Stimulated activated CD8-positive, alpha-beta memory T cell treated with anti-CD3 and anti-CD28 coated beads, Interleukin-7, amount 100 ng/mL, for 1 hour (primary cell): ENCODE measurements around the gene KCTD10.
"Not testable (repeated sequence)": the region's sequence is repeated elsewhere in the genome, so short reads cannot be mapped to it uniquely, and the experiment has no call there.

ENCODE experiments used
- DNase-seq, 2 donors: peaks; one replicate each; pipeline ENCODE4 v3.0.0-alpha.2; 2020; ENCODE audit warnings: low read depth in 2 of 2

The KCTD10 gene

DNA sequence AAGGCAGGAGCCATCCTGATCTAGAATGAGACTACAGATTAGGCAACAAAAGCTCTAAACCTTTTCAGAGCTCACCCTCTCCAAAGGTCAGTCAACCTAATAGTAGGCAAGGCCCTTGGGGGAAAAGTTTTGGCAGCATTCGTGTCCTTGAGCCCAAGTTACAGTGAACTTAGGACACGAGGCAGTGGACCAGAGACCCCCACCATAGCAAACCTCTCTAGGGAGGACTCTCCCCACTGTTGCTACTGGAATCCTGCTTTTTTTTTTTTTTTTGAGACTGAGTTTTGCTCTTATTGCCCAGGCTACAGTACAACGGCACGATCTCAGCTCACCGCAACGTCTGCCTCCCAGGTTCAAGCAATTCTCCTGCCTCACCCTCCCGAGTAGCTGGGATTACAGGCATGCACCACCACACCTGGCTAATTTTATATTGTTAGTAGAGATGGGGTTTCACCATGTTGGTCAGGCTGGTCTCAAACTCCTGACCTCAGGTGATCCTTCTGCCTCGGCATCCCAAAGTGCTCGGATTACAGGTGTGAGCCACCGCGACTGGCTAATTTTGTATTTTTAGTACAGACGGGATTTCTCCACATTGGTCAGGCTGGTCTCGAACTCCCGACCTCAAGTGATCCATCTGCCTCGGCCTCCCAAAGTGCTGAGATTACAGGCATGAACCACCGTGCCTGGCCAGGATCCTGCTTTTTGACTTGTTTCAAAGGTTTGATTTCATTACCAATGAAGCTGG, 3.4 kb downstream of the KCTD10 start:
- DNase-seq, result not testable (repeated sequence)

DNA sequence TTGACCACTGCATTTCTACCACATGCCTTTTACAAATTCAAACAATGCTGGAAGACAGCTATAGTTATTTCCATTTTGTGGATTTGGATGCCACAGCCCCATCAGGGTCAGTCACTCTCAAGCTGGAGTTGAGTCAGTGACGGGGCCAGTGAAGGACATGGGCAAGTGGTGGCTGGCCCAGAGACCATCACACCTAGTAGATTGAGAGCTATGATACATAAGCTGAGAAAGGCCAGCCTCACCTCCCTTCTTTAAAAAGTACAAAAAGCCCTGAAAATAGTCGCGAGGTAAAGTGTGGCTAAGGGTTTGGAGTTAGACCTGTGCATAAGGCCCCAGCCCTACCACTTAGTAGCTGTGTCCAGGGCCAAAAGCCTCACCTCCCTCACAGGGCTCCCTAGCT, 4.1 kb downstream of the KCTD10 start:
- no peak for DNase-seq

DNA sequence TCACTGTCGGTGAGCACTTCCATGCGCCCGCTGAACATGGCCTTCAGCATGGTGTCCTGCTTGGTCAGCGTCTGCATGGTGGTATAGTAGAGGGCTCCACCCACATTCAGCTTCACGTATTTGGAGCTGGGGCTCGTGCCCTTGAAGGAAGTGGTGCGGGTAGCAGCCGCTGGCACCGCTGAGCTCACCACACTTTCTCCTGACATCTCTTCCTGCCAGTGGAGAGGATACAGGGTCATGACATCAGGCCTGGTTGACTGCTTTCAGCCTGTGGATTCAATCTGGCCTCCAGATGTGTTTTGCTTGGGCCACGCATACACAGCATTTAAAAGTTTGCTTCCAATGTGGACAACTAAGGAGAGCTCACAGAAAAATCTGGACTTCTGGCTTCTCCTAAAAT, 7.6 kb downstream of the KCTD10 start:
- no peak for DNase-seq

DNA sequence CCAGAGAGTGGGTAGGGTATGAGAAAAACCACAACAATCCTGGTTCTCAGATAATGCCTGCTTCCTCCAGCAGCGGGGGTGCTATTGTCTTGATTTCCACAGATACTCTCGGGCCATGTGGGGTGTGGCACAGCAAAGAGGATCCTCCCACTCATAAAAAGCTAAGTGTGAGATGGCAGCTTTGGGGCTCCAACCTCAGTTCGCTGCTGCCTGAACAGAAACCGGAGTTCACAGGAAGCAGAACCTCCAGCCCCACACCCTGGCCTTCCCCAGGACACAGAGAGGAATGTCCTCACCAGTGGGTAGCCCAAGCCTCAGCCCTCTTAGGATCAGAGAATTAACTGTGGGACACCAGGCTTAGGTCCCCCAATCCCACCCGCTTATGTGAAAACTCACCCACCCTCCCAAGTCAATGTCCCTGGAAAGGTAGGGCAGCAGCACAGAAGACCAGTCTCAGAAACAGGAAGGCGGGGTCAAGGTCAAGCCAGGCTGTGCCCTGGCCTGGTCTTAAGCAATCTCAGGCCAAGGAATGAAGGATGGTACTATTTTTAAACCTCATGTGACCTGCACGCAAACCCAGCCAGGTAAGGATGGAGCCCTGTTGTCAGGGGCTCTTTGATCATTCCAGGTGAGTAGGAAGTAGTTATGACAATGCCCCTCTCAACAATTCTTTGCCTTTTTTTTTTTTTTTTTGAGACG, 9.0 kb downstream of the KCTD10 start:
- no peak for DNase-seq

DNA sequence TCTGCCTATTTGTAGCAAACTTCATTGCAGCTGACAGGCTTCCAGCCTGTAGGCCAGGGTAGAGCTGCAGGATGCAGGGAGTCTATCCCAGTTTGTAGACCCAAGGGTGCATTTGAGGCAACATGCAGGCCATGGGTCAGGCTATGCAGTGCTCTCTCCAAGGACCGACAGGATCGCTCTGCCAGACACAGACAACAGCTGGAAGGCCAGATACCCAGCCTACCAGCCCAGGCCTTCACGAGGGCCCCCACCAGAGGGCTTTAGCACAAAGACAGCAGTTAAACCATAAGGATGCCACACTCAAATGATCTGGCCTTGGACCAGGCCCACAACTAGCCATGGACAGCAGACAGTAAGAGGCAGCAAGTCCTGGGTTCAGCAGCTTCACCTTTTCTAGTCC, 10.3 kb downstream of the KCTD10 start:
- no peak for DNase-seq

DNA sequence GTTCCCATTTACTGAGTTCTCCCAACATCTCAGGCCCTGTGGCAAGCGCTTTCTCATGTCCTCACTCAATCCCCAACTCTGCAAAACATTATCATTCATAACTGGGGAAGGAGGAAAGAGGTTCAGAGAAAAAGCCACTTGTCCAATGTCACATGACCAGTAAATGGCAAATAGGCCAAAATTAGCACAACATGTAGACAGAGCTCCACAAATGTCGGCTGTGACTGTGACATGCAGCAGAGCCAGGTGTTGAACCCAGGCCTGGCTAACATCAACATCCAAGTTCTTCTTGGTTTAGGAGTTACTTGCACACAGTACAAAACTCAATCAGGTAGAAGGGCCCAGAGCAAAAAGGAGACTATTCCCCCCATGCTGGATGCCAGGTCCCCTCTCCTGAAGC, 10.8 kb downstream of the KCTD10 start:
- no peak for DNase-seq

DNA sequence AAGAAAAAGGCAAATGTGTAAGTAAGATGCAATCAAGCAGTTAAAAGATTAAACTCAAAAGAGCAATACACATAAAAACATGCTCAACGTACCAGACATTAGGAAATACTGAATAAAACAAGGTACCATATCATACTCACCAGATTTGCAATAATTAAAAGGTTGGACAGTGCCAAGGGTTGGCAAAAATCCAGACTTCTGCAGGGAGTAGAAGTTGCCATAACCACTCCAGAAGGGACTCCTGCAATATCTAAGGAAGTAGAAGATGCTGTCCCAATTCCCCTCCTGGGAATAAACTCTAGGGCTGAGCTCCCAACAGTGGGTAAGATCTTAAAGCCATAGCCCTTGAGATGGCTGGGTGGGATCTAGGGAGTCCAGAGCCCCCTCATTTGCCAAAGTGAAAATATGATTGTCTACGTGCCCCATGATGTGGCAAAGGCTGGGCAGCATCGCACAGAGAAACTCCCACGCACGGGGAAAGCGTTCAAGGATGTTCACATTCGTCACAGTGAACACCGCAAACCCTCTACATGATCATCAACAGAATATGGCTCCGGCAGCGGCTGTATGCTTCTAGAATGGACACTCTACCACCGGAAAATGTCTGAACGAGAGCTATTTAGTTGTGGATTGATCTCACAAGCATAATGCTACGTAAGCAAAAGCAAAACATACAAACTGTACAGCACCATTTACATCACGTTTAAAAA, 12.3 kb downstream of the KCTD10 start:
- DNase-seq, result no peak

DNA sequence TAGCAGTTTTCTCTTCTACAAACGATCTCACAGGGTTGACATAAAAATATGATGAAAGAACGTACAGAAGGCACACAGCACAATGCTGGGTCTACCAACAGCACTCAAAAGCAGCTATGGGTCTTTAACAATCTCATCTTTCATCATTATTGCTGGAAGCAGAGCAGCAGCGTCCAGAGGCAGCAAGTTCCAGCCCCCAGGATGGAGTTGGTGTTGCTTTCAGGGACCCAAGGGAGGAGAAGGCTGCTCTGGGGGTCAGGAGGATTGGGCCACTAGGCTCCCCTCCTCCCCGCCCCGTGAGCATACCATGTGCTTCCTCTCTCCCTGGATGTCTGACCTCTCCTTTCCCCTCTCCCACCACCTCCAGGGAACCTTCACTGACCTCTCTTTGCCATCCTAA, 13.3 kb downstream of the KCTD10 start:
- no peak for DNase-seq

DNA sequence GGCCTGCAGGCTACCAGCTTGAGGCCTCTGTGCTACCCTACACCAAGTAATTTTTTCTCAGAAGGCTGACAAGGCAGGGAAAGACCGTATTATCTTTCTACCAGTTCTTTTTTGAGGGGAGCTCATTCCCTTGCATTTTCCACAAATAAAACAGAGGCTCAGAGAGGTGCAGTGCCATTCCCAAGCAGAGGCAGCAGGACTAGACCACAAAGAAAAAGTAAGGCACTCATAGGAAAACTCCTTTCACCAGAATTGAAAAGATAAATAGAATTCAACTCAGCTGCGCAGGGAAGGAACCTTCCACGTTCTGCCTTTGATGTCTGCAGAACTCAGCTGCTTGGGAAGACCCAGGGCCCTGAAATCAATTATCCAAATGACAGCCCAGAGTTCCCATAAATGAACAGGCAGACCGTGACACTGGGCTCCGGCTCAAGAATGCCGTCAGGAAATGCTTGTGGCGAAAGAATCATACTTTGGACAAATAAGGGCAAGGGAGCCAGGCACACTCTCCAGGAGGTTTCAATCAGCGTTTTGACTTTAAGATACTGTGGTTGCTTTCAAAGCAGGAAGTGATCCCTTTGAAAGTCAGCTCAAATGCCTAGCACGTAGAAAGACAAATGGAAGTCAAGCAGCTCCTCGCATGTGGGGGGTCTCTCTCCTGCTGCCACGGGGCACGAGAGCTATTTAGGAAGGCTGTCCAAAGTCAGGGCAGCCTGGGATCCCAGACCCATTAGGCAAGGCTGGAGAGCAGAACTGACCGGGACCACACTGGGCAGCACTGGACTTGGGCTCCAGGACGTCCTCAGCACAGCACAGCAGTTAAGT, 14.0 kb downstream of the KCTD10 start:
- no peak for DNase-seq

DNA sequence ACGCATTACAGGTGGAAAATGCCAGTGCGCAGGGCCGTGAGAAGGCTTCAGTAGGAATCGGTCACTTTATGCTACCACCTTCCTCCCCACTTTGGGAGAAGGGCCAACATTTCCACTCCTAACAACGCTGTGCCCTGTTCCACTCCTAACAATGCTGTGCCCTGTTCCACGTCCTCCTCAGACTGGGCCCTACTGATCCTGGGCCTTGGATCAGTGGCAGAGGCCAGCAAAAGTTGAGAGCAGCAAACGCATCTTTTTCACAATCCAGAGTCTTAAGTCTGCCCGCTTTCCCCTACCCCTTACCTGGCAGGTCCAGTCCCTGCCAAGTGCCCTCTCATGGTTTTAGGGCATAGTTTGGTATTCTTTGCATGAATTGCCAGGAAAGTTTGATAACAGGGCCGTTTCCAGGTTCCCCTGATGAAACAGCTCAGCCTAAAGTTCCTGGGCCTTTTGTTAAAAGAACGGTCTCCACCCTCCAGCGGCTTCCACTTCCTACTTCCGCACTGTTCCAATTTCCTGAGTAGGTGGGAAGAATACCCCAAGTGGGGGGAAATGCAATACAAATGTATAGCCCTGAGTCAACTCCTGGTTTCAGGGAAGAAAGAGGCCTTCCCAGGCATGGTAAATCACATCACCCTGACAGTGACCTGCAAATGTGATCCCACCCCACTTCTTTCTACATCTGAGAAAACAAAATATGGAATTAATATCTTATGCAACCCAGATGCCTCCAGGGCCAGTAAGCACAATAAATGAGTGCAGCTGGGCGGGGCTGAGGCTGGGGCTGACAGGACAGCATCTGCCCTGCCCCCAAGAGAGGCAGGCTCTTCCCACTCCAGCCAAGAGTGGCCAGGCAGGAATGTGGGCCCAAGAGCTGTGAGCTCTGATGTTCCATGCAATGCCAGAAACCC, 15.0 kb downstream of the KCTD10 start:
- no peak for DNase-seq

DNA sequence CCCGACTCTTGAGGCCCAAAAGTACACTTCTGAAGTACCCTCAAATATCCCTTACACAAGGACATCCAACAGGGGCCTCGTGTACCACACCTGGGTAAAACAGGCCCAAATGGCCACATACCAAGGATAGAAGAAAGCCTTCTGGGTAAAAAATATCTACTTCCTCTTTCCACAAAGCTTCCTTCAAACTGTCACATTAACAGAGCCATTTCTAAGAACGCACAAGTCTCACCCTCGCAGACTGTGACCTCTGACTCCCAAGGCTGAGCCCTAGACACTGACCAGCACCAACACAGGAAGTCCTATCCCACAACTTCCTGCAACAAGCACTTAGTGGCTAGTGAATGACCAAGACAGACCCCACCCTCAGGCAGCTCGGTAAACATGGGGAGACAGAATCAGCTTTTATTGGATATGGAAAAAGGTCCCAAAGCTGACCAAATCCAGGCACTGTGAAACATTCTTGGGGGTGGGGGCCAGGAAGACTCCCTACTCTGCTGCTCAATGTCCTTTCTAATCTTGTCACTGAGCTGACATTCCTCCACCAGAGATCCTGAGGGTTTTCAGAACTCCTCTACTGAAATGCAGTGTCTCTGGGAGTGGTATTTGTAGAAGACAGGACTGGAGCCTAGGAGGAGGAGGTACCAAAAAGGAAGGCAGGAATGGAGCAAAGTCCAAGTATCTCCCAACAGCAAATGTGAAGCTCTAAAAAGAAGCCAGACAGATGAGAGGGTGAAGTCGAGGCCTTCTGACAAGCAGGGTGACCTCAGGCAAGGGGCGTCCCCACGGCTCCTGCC, 15.9 kb downstream of the KCTD10 start:
- DNase-seq, result no peak

DNA sequence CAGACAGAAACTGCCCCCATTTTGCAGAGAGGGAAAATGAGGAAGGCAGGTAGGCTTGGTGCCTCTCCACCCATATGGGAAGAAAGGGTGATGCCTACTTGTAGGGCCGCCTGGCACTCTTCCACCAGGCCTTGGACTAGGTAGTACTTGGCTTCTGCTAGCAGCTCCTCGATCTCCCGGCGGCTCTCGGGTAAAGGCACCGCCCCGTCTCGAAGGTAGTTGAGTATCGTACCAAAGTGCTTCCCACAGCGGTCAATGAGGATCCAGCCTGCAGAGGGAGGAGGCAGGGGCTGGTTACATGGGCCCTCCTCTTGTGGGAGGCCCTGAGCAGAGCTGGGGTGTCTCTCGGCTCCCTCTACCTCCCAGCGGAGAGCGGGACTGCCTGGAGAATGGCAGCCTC, 16.6 kb downstream of the KCTD10 start:
- no peak for DNase-seq

DNA sequence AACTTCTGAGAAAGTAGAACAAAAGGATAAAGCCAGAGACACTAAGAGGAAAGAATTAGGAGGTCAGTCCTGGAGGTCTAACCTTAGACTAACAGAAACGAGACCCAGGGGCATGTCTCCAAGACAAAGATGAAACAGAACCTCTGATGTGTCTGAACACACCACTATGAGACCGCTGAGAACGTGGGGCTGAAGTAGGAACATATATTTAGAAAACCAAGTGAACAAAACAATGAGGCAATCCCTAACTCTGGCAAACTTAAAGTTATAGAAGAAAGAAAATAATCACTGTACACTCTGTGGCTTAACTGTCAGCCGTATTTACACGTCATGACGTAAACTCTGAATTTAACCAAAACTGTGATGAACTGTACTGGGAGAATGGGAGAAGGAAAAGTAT, 17.9 kb downstream of the KCTD10 start:
- no peak for DNase-seq

DNA sequence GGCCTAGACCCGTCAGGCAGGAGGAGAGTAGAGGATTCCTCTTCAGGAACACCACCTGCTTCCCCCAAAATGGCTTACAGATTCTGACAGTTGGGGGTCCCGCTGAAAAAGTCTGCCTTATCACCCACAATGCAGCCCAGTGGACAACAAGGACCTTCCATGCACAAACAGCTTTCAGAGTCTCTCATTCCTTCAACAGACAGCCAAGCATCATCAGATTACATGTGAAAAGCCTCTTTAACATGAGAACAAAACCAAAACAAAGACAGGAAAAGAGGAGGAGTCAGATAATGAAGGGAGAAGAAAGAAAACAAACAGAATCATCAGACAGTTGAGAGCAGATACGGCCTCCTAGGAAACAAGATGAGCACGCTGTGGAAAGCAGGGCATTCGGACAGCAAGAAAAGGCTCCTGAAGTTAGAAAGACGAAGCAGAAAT, 18.3 kb downstream of the KCTD10 start:
- DNase-seq, result no peak

DNA sequence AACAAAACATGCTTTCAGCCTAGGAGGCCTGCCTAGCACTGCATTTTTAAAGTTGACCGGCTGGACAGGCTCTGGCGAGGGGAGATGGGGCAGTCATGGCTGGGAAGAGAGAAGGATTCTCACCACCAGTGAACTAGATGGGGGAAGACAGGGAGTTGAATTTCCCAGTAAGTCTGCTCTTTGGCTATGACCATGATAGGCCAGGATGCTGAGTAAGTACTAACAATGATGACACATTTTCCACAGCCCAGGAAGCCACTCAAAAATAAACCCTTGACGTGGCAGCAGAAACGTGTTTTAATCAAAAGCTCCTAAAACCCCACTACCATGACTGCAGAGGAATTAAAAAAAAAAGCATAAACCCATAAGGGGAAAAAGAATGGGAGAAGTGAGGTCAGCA, 19.0 kb downstream of the KCTD10 start:
- DNase-seq, result no peak

DNA sequence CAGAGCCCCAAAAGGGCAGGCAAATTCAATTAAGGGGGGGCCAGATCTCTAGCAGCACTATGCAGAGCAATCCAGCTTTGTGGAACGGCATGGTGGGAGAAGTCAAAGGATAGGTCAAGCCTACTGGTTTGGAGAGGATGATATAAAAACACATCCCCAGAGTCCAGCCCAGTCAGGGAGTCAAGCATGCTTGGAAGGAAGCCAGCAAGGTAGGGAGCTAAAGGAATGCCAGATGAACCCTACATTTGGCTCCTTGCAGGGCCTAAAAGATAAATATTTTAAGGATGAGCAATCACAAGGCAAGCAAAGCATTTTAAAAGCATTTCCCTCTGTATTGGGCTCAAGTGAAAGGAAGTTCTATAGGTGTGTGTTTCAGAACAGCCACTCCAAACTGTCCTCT, 21.4 kb downstream of the KCTD10 start:
- no peak for DNase-seq

DNA sequence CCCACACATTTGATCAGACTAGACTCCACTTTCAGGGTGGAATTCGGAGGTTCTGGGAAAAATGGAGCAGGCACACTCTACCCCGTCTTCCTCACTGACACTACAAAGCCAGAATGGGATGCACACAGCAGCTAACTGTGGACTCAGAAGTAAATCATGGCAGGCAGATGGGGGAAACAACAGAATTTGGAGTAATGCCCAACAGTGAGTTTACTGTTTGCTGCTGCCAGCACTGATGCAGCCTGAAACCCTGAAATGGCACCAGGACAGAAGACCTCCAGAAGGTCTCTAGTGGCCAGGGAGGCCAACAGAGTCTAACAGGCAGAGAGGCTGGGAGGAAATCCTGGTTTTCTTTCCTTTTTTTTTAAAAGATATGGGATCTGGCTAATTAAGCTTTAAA, 24.6 kb downstream of the KCTD10 start:
- DNase-seq, result no peak

DNA sequence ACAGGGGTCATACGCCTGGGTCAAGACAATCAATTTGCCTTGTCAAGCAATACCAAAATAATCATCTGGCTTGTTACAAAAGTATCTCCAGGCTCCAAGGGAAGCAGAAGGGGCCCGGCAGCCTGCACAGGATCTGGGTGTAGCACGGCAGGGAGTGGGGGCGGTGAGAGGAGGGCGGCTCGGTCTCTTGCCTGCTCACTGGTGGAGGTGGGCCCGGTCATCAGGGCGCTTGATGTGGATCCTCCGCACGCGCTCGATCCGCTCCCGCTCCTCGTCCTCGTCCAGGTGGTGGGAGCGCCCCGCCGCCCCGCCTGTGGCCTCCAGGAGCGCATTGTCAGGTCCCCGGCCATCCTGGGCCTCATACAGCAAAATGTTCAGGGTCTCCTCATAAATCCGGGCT, 25.7 kb downstream of the KCTD10 start:
- no peak for DNase-seq

DNA sequence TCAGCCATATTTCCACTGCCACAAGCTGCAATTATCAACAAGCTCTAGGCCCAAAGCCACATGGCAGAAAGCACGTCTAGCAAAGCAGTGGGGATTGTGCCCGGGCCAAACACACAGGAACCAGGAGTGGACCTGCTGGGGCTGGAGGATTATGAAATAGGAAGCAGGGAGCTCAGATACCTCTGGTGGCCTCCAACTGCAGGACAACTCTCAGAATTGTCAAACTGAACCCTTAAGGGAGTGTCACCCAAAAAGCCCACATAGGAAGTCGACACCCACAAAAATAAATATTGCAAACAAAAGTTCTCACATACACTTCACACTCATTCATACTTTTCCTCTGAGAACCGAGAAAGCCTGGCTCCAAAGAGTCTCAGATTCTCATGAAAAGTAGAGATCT, 26.1 kb downstream of the KCTD10 start:
- DNase-seq, result no peak

DNA sequence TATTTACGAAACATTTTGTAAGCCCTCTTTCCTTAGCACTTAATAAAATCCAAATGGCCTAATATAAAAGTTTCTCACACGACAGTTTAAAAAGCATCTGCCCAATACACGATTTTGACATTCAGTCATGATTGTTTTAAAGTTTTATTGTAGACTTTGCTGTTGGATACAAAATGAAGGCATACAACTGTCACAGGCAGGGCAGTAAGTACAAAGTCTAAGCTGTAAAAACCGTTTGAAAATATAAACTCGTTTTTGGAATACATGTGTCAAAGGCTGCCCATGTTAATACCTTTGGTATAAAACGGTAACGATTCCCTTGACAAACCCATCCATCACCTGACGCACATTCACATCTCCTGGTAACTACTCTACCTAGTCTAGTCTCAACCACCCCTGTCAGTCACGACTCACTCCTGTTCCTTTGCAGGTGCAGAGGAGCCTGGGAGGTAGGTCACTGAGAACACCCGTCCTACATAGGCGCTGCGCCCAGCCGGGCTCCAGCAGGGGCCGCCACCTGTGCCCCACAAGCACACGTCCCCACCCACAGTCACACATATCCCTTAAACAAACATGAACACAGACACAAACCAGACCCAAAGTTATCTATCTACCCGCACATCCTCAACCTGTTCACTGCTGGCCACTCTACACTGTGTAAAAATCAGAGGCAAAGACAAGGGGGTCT, 27.1 kb downstream of the KCTD10 start:
- no peak for DNase-seq
